PC-9 (cell line): ENCODE measurements around the gene GOLGA3. TPM values are rescaled to one million over a fixed set of nuclear protein-coding genes. Genes with fewer than 3 reads are reported as not detected.

Experiments used
- BruUV-seq: library from RNA; stranded (reverse); fragments of 400-500 nt; replicated peaks from 2 replicates; lab custom pipeline; 2021; lab: Mats Ljungman, UMichigan
- CTCF ChIA-PET: fragments of 300-600 bp; sonication (Branson Sonifier 250); formaldehyde crosslinking; loops from one replicate; lab custom pipeline; 2022; ENCODE audit warnings: antibody characterized with exemption; lab: Charles Lee
- POLR2A ChIA-PET: fragments of 300-600 bp; sonication (Branson Sonifier 250); formaldehyde crosslinking; loops from one replicate; lab custom pipeline; 2022; ENCODE audit warnings: antibody characterized with exemption; ENCODE audit not compliant: unreplicated experiment; lab: Charles Lee
- DNase-seq, 2 experiments: peaks; one replicate each; pipeline versions ENCODE4 v3.0.0 to v3.0.0-alpha.2; 2015 to 2022; ENCODE audit warnings: mixed read lengths in 1 of 2
- H2AFZ ChIP-seq: fragments of 200-600 bp; sonication (generic); 2 replicates; pipeline ENCODE4 v1.8.1; 2017; ENCODE audit warnings: antibody characterized with exemption
- H3F3A ChIP-seq: fragments of 200-600 bp; sonication (generic); 2 replicates; pipeline ENCODE4 v1.8.1; 2017; ENCODE audit warnings: antibody characterized with exemption, mild to moderate bottlenecking, low read depth; ENCODE audit not compliant: insufficient read depth
- H3K27ac ChIP-seq: fragments of 200-600 bp; sonication (generic); 2 replicates; pipeline ENCODE4 v1.6.1; 2016; ENCODE audit warnings: mixed run types
- H3K27me3 ChIP-seq: fragments of 200-600 bp; sonication (generic); 2 replicates; pipeline ENCODE4 v1.6.1; 2016; ENCODE audit warnings: low read depth, mixed run types; ENCODE audit not compliant: insufficient read depth
- H3K36me3 ChIP-seq: fragments of 200-600 bp; sonication (generic); 2 replicates; pipeline ENCODE4 v1.6.1; 2016; ENCODE audit warnings: low read depth, mixed run types
- H3K4me1 ChIP-seq: fragments of 200-600 bp; sonication (generic); replicated peaks from 2 replicates; pipeline ENCODE4 v1.6.1; 2016; ENCODE audit warnings: mixed run types; ENCODE audit not compliant: insufficient read depth
- H3K4me2 ChIP-seq: fragments of 200-600 bp; sonication (generic); 2 replicates; pipeline ENCODE4 v1.6.1; 2017; ENCODE audit warnings: mixed run types
- H3K4me3 ChIP-seq: fragments of 200-600 bp; sonication (generic); 2 replicates; pipeline ENCODE4 v1.6.1; 2016; ENCODE audit warnings: mixed run types
- H3K79me2 ChIP-seq: fragments of 200-600 bp; sonication (generic); 2 replicates; pipeline ENCODE4 v1.6.1; 2017; ENCODE audit warnings: low read depth, mixed run types
- H3K9me2 ChIP-seq: fragments of 200-600 bp; sonication (generic); 2 replicates; pipeline ENCODE4 v1.8.1; 2017; ENCODE audit warnings: mild to moderate bottlenecking; ENCODE audit not compliant: insufficient read depth
- H3K9me3 ChIP-seq: fragments of 200-600 bp; sonication (generic); 2 replicates; pipeline ENCODE4 v1.8.1; 2016; ENCODE audit warnings: low read depth; ENCODE audit not compliant: insufficient read depth
- H4K20me1 ChIP-seq: fragments of 200-600 bp; sonication (generic); 2 replicates; pipeline ENCODE4 v1.8.1; 2017; ENCODE audit not compliant: insufficient read depth
- CTCF ChIP-seq: fragments of 200-600 bp; sonication (generic); conservative IDR thresholded peaks from 2 replicates; pipeline ENCODE4 v1.6.1; 2017; ENCODE audit warnings: mixed run types, antibody characterized with exemption, mild to moderate bottlenecking, moderate library complexity
- EZH2 ChIP-seq: fragments of 200-600 bp; sonication (generic); IDR thresholded peaks from 2 replicates; pipeline ENCODE4 v1.8.0; 2017; ENCODE audit warnings: antibody characterized with exemption, low read depth
- intact Hi-C: fragments of 100-400 bp; cut with micrococcal nuclease; formaldehyde crosslinking; loops from one replicate; pipeline ENCODE4 v1.10.0; 2022; ENCODE audit not compliant: unreplicated experiment
- total RNA-seq: library from RNA; stranded (reverse); gene quantifications from 2 replicates; pipeline ENCODE4 v1.2.3, GENCODE V29; 2021

GOLGA3 gene
- total RNA-seq, 1 experiment from 2014 or later, result 69.3 TPM

GRCh38 chr12:132803888-132804287, 24.8 kb downstream of the GOLGA3 start:
- no TSS peak for BruUV-seq
- H3K9me2 ChIP-seq, result no peaks in the 10 kb centered on the region
- H3K27ac ChIP-seq, result no peak overlapping the region
- peaks cover 10% of the 10 kb centered on the region; the same call in 1 of the 2 replicates for H3K36me3 ChIP-seq
- CTCF ChIA-PET, result no interaction called here
- no peak overlapping the region for H2AFZ ChIP-seq
- intact Hi-C loops, result no loop called here
- H3K27me3 ChIP-seq, result no peaks in the 10 kb centered on the region
- H3F3A ChIP-seq, result no peaks in the 10 kb centered on the region
- H4K20me1 ChIP-seq, result peaks cover 19% of the 10 kb centered on the region
- no peak for TF ChIP-seq CTCF
- TF ChIP-seq EZH2, result no peak
- H3K4me1 ChIP-seq, result no peaks in the 10 kb centered on the region
- no peaks in the 10 kb centered on the region for H3K9me3 ChIP-seq
- no peak overlapping the region for H3K4me3 ChIP-seq
- 0 out of 2 replicates have a peak, but pooled peaks cover 3% of the 10 kb centered on the region for H3K79me2 ChIP-seq
- no peak for DNase-seq
- POLR2A ChIA-PET, result no interaction called here
- H3K4me2 ChIP-seq, result no peak overlapping the region

GRCh38 chr12:132803125-132803524, 25.5 kb downstream of the GOLGA3 start:
- Histone ChIP-seq H2AFZ (no peak overlapping the region), H3K9me2 (no peaks in the 10 kb centered on the region), H3K36me3 (peaks cover 10% of the 10 kb centered on the region; the same call in 1 of the 2 replicates), H3K27me3 (no peaks in the 10 kb centered on the region), H4K20me1 (peaks cover 19% of the 10 kb centered on the region), H3K4me1 (no peaks in the 10 kb centered on the region), H3F3A (no peaks in the 10 kb centered on the region), H3K9me3 (no peaks in the 10 kb centered on the region), H3K4me2 (no peak overlapping the region), H3K79me2 (0 out of 2 replicates have a peak, but pooled peaks cover 3% of the 10 kb centered on the region), H3K4me3 (no peak overlapping the region), H3K27ac (no peak overlapping the region)
- ChIA-PET POLR2A (no interaction called here), CTCF (no interaction called here)
- no TSS peak for BruUV-seq
- no peak for TF ChIP-seq CTCF
- no peak for TF ChIP-seq EZH2
- DNase-seq, result no peak
- intact Hi-C loops, result no loop called here

GRCh38 chr12:132801741-132802140, 26.9 kb downstream of the GOLGA3 start:
- Histone ChIP-seq H3K9me2 (no peaks in the 10 kb centered on the region), H3F3A (0 out of 2 replicates have a peak, but pooled peaks cover 4% of the 10 kb centered on the region), H2AFZ (no peak overlapping the region), H4K20me1 (peaks cover 15% of the 10 kb centered on the region), H3K27ac (no peak overlapping the region), H3K4me3 (no peak overlapping the region), H3K36me3 (peaks cover 5% of the 10 kb centered on the region; the same call in 1 of the 2 replicates), H3K9me3 (no peaks in the 10 kb centered on the region), H3K4me1 (no peaks in the 10 kb centered on the region), H3K4me2 (no peak overlapping the region), H3K27me3 (peaks cover 11% of the 10 kb centered on the region), H3K79me2 (0 out of 2 replicates have a peak, but pooled peaks cover 3% of the 10 kb centered on the region)
- CTCF ChIA-PET, result no interaction called here
- POLR2A ChIA-PET, result no interaction called here
- DNase-seq, result no peak
- intact Hi-C loops, result no loop called here
- no peak for TF ChIP-seq CTCF
- no peak for TF ChIP-seq EZH2
- no TSS peak for BruUV-seq
